Adrenal gland (tissue), 5 donors: ENCODE measurements around the gene B9D1.

Experiments
- POLR2A ChIP-seq, 2 donors: fragments of 450-650 bp; IDR thresholded peaks; one replicate each; pipeline ENCODE4 v1.6.1; 2017; ENCODE audit warnings: antibody characterized with exemption in 2 of 2, mild to moderate bottlenecking in 2 of 2, moderate library complexity in 1 of 2
- TF ChIP-seq, protein P1 (sequence below), 6 experiments: fragments of 450-650 bp in 4 of 6; fragments of 200-600 bp in 2 of 6; sonication (generic) in 1 of 6; IDR thresholded peaks; 1 replicate in 5 of 6; 2 replicates in 1 of 6; pipeline versions ENCODE4 v1.5.1 to v1.8.0; 2016 to 2021; ENCODE audit warnings: antibody characterized with exemption in 6 of 6, mild to moderate bottlenecking in 2 of 6, moderate library complexity in 1 of 6
- donor health status: DM: no; HTN: no; CAD: no.

DNA sequence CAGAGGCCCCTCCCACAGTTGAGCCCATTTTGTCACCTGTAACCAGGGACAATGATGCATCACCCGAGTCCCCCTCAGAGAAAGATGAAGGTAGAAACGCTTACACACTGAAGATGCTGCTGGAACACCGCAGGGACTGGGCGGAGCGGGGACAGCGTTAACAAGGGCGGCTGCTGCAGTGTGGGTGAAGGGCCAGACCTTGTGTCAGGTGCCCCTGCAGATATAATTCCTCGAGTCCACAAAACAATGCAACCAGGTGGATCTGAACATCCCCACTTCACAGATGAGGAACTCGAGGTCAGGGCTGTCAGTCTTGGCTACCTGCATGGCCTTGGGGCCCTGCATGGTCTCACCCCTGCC lies 9.5 kb upstream of the B9D1 start:
- TF ChIP-seq, protein P1, sequence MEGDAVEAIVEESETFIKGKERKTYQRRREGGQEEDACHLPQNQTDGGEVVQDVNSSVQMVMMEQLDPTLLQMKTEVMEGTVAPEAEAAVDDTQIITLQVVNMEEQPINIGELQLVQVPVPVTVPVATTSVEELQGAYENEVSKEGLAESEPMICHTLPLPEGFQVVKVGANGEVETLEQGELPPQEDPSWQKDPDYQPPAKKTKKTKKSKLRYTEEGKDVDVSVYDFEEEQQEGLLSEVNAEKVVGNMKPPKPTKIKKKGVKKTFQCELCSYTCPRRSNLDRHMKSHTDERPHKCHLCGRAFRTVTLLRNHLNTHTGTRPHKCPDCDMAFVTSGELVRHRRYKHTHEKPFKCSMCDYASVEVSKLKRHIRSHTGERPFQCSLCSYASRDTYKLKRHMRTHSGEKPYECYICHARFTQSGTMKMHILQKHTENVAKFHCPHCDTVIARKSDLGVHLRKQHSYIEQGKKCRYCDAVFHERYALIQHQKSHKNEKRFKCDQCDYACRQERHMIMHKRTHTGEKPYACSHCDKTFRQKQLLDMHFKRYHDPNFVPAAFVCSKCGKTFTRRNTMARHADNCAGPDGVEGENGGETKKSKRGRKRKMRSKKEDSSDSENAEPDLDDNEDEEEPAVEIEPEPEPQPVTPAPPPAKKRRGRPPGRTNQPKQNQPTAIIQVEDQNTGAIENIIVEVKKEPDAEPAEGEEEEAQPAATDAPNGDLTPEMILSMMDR (IDR thresholded peaks at IDR 0.05): no peak
- TF ChIP-seq POLR2A (IDR thresholded peaks at IDR 0.05): no peak
